HG02763 (cell line): ENCODE results near the gene HACD2.
"Not testable (repeated sequence)": the region's sequence is repeated elsewhere in the genome, so short reads cannot be mapped to it uniquely, and the experiment has no call there.

Source experiments
- ATAC-seq: cut with Tn5 transposase; IDR thresholded peaks from one replicate; pipeline ENCODE4 v1.9.1; 2021; ENCODE audit warnings: mild to moderate bottlenecking, moderate library complexity; ENCODE audit not compliant: unreplicated experiment

HACD2 gene

DNA sequence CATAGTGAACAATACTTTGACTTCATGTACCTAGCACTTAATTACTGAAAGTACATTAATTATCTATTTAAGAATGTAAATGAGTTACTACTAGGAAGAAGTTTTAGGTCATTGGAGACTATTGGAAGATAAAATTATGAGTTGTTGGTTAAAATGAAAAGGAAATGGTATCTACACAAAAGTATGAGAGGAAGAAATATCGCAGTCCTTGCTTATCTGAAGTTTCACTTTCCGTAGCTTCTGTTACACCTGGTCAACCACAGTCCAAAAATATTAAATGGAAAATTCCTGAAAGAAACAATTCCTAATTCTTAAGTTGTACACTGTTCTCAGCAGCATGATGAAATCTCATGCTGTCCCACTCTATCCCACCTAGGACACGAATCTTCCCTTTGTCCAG is 57.8 kb downstream of the HACD2 start:
- no peak for ATAC-seq

DNA sequence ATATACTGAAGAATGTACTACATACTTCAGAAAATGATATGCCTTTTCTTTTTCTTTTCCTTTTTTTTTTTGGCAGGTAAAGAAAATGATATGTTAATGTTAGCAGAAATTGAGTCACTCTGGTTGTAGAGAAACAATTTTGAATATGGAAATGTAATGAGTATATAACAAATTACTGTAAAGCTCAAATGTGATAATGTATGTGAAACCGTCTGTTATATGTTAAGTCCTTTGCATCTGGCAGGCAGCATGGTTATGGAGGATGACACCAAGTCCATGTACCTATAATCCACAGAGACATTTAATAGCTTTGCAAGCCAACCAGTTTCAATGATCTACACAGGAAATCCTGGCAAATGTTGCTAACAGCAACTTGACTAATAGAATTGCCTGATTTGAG is 58.4 kb downstream of the HACD2 start:
- no peak for ATAC-seq

DNA sequence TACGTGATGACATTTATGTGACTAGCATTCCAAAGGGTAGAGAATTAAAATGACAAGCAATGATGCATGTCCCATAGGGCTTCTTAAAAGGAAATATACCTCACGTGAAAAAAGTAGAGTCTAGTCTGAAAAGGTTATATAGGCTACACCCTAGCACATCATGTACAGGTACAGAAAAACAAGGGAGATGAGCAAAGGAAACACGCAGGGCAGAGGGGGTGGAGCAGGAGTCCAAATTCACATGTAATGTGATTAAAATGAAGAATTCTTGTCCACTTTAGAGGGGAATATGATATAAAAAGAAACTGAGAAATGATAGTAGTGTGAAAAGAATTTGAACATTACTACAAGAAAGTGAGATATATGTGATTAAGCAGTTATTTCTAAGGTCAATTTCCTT is 59.4 kb downstream of the HACD2 start:
- ATAC-seq: no peak

DNA sequence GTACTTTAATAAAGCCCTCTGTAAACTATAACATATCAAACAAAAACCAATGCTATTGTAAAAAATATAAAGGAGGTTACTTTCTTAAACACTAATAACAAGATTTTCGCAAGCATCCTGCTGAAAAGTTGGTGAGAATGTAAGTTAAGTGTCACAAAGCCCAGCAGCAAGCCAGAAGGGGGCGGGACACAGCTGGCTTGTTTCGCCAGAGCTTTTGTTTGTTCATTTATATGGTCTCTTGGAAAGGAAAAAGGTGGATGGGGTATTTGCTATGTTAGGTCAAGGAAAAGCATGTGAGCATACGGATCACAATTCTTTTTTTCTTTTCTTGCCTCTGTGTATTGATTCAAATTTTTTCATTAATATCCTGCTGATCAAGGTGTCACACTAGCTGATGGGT is 59.9 kb downstream of the HACD2 start:
- ATAC-seq: no peak

DNA sequence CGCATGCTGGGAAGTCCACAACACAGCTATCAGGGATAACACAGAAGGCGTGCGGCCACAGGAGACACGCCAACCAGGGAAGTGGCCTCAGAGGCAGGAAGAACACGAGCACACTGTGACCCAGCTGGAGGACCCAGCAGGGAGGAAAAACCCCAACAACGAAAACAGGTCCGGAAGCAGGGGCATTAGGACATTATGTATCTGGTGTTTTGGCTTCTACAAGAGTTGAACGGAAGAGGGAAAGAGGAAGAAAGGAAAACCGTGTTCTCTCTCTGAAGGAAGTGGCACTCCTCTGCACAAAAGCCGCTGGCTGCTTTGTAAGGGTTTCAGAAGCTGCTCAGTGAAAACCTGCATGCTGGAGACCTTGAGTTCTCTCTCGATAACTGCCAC is 61.8 kb downstream of the HACD2 start:
- ATAC-seq: no peak

DNA sequence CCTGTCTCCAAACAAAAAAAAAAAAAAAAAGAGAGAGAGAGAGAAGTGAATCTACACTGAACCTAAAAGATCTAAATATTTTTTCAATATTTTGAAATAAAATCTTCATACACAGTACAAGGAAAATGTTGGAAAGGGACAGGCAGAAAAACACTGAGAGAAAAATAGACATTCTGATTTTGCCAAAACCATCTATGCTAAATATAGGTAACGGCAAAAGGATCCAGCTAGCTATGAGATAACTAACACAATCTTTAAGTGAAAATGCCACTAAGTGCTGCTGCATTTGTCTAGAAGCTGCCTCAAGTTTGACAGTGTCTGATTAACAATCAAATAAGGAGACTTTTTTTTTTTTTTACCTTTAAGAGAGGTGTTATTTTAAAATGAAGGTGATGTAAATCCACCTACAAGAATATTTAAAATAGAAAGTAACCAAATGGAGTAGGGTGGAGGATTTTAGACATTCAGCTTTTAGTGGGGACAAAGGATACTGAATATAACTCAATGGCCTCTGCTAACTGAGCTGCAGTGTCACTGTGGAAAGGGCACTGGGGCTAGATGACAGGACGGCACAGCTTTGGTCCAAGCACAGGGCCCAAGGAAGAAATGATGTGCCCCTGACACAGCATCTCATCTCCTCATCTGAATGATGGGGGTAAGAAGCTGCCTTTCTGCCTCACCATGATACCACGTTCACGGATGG is 62.4 kb downstream of the HACD2 start:
- no peak for ATAC-seq

DNA sequence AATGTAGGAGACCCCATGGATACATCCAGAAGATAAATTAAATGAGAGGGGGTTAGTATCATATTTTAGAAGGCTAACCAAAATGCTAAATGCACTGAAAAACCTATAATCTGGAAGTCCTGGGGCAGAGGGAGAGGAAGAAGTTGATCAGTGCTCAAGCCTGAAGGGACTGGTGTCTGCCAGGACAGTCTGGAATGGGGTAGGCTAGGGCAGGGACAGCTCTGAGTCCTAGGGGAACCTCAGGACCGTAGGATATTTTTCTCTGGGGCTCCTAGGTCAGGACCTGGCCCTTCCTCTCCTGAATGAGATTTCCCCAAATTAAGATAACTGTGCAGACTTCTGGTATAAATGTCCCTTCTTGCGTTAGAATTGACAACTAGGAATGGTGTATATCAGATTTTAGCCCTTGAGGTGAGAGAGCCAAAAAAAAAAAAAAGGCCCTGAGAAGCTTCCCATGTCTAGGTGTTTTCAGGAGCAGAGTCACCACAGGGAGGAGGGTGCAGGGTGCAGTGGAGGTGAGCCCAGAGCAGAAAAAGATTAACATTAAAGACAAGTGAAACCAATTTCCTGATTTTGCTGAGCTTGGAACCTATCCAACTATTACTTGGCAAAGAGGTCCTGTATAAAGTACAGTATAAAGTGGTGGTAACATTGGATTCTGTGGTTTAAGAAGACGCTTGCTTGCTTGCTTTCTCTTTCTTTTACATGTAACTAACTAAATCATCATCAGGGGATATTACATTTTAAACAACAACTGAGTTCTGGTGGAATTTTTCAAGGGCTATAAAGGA is 63.5 kb downstream of the HACD2 start:
- no peak for ATAC-seq

DNA sequence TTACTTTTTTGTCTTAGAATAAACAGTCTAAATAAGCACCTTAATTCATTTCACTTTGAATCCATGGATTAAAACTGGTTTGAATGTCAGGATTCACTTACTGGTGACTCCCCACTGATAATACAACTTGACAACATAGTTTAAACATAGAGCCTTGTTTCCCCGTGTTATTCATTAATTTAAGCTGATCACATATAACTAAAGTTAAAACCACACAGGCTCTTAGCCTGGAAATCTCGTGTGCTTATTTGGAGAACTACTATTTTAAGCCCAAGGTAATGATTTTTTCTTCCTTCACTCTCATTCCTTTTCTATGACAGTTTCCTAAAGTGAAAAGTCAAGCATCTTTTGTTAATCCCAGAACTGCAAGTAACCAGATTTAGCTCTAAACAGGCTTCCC is 64.2 kb downstream of the HACD2 start:
- no peak for ATAC-seq

DNA sequence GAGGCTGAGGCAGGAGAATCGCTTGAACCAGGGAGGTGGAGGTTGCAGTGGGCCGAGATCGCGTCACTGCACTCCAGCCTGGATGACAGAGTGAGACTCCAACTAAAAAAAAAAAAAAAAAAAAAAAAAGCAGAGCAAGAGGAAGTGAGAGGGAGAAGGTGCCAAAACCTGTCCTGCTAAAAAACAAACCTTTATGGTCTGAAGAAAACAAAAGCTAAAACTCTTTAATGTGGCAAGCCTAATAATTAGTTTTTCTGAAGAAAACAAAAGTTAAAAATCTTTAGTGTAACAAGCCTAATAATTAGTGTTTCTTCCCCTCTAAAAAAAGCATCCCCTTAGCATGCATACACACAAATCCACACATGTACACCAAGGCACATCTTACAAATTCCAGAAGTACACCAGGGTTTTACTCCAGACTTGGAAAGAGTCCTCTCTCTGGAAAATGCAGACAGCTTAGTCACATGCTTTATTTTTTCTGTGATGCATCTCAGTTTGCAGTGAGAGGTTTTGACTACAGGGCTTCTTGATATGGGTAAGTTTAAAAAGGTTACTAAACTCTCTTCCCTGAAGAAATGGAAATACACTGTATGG is 65.9 kb downstream of the HACD2 start:
- ATAC-seq: no peak

DNA sequence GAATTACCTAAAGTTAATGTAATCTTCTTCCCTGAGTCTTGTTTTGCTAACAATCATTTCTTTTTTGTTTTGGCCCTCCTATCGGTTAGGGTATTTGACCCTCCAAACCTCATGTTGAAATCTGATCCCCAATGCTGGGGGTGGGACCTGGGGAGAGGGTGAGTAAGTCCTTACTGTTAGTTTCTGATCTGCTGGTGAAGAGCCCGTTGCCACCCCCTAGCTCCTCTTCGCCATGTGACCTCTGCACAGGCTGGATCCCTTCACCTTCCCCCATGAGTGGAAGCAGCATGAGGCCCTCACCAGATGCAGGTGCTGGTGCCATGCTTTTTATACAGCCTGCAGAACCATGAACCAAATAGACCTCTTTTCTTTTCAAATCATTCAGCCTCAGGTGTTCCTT is 73.1 kb downstream of the HACD2 start:
- no peak for ATAC-seq

DNA sequence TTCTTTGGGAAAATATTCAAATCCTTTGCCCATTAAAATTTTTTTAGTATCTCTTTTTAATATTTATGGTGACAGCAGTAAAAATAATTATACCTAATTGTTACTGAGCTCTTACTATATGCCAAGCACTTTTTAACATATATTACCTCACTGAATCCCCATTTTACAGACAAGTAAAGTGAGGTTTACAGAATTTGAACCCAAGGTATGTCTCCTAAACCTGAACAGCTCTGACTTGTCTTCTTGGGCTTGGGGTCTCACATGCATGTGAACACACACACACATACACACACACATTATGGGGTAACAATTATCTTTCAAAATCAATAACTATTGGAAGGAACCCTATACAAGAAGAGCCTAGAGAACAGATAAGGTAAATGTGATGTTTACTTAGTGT is 73.8 kb downstream of the HACD2 start:
- ATAC-seq: no peak

DNA sequence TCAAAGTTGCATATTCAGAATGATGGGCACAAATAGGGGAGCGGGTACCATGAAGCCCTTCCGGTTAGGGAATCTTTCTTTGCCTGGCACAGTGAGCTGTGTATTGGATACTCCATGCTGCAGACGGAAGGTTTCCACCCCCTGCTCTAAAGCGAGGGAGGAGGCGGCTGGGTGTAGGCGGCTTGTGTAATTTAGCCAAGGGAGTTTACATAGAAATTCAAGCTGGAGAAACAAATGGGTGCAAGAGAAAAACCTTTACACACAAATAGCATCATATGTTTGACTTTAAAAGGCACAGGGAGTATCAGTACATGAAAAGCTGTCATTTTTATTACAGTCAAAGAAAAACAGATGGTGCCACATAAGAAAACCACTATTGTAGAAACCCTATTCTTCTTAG is 76.7 kb downstream of the HACD2 start:
- no peak for ATAC-seq

DNA sequence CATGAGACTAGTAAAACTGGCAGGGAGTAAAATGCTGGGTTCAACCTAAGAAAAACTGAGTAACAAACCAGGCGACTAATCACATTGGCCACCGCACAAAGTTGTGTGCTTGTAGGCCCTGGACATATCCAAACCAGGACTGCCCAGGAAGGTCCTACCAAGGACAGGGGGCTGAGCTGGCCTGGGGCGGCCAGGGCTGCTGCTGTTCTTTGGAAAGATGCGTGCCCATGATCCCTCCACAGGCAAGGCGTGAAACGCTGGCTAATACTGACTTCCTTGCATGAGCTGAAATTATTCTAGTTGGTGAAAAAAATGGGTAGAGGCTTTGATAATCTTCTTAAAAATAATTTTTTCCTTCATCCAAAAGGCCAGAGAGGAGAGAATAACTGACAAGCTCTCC is 79.0 kb downstream of the HACD2 start:
- no peak for ATAC-seq

DNA sequence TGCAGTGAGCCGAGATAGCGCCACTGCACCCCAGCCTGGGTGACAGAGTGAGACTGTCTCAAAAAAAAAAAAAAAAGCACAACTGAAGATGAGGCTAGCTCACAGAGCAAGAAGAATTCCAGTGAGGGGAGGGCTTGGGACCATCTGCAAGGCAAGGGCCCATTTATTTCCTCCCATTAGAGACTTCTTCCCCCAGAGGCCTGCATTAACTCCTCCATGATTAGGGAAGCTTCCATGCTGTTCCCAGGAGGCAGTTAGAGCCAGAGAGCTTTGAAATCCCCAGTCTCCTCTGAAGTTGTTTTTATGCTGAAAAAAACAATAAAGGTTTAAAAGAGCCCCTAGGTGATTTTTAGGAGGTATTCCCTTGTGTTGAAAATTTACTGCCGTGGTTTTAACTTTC is 81.7 kb downstream of the HACD2 start:
- ATAC-seq: no peak

DNA sequence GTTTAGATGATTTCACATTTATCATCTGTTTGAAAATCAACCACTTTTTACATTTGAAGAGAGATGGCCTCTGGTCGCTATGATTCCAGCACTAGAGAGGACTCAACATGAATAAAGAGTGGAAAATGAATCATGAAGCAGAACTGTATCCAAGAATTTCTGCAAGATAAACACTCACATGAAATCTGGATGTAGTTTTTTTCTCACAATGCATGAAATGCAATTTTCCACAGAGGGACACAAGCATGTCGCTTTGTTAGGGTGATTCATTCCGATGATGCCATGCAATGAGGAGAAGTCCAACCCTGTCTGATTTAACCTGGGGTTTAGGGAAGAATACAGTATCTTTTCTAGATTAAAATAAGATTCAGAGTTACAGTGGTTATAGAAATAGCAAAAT is 85.5 kb downstream of the HACD2 start:
- no peak for ATAC-seq

DNA sequence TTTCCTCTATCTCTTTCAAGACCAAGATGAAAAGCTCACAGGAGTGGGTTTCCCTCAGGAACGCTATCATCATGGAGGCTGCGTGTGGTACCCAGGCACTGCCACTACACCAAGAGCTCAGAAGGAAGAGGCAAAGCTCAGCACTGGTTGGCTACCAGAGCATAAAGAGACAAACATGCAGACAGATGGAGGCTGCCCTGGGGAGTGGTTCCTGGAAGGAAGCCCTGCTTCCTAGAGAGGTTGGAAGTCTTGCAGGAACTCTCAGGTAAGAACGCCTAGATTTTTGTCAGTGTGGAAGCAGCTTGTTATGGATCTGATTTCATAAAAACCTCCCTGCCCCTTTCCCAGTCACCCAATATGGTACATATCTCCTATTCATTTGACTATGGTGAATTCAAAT is 86.1 kb downstream of the HACD2 start:
- no peak for ATAC-seq

DNA sequence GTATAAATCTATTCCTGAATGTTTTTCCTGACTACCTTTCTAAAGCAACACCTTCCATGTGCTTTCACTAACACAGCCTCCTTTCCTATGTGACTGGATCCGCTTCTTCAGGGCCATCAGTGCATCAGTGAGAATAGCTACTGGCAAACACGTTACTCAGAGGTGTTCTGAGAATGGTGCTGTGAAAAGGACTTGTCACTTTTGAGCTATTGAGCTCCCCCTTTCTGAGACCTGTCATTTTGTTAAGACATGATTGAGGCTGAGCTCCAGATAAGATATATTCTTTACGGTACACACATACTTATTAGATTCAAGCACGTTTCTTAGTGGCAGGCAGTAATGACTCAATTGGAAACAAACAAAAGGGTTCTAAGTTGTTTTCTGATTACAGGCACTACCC is 90.9 kb downstream of the HACD2 start:
- no peak for ATAC-seq

DNA sequence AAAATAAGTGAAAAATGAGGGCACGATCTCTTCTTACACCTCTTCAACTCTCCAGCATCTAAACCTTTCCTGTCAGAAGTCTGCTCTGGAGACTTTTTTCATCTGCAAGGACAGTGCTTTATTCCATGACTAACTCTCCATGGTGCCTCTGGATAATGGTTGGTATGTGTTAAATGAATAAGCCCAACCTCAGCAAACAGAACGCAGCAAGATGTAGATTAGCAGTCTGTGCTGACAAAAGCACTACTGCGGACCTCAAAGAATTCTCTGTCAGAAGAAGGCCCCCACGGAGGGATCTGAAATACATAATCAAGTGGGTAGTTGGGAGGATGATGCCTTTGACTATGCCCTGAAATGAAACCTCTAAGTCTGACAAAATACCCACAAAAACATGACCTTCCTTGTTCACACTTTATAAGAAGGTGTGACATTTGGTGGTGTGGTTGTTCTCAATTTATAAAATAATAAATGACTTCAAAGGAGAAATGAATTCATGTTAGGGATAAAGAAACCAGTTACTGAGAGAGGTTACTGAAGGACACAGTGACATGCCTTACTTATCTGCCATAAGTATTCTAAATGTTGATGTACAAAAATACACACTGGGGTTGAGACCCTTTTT is 92.8 kb downstream of the HACD2 start:
- ATAC-seq: no peak

DNA sequence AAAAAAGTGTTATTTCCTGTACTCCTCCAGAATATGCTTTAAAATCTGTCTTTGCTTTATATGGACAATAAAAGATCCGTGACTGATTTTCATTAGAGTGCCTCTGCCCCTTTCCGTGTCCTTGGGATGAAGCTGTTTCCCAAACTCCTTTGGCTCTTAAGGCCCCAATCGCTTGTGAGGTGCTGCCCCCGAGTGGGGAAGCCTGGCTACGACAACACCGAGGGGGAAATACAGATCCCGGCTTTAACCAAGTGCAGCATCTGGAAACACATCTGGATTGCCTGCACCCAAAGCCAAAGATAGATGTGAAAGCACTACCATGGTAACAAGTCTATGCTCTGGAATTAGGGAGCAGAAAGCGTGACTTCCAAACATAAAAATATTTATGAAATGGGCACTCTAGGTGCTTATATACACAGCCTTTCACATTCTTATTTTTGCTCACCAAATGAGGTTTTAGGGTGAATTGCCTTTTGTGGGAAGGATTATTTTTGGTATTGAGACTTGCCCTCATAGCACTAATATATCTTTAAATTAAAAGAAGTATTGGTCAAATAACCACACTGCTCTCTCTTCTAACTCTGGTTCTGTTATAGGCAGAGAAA is 95.4 kb downstream of the HACD2 start:
- ATAC-seq: no peak

DNA sequence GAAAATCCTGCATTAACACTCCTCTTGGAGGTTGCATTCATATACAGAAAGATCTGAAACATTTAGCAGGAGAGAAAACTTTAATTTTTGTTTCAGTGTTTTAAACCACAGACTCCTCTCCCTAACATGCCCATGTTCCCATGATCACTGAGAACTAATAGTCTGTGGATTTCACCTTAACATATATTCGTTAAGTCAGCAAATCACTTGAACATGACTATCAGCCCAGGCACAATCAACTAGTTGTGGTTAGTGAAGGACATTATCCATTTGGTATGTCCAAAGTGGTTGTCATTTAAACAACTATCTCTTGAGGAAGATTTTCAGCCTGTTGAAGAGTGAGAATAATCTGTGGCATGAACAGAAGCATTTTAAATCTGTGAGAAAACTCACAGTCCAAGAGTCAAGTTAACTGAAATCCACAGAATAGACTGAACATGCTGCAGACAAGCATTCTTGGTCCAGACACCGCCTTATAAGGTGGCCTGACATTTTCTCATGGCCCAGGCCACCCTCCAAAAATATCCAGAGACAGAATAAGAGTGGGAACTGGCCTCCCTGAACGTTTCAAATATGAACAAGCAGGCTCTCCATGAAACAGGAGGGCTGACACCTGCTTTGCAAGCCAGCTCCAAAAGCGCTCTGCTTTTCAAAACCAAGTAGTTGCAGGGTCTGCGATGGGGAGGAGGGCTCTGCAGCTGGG is 96.1 kb downstream of the HACD2 start:
- ATAC-seq: no peak

DNA sequence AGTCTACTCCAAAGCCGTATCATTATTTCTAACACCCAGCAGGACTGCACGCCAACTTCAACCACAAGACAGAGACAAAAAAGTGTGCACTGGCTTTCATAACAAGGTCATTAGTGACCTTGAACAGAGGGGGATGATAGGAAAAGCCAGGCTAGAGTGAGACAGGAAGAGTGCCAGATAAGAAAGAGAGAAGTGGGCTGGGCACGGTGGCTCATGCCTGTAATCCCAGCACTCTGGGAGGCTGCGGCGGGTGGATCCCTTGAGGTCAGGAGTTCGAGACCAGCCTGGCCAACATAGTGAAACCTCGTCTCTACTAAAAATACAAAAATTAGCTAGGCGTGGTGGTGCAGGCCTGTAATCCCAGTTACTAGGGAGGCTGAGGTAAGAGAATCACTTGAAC is 97.8 kb downstream of the HACD2 start:
- not testable (repeated sequence) for ATAC-seq
